Measurements from ENCODE around the gene SERPINH1.

GRCh38 chr11:75516140-75516539 is 45.9 kb upstream of the SERPINH1 start:
- TF ChIP-seq, protein P1, sequence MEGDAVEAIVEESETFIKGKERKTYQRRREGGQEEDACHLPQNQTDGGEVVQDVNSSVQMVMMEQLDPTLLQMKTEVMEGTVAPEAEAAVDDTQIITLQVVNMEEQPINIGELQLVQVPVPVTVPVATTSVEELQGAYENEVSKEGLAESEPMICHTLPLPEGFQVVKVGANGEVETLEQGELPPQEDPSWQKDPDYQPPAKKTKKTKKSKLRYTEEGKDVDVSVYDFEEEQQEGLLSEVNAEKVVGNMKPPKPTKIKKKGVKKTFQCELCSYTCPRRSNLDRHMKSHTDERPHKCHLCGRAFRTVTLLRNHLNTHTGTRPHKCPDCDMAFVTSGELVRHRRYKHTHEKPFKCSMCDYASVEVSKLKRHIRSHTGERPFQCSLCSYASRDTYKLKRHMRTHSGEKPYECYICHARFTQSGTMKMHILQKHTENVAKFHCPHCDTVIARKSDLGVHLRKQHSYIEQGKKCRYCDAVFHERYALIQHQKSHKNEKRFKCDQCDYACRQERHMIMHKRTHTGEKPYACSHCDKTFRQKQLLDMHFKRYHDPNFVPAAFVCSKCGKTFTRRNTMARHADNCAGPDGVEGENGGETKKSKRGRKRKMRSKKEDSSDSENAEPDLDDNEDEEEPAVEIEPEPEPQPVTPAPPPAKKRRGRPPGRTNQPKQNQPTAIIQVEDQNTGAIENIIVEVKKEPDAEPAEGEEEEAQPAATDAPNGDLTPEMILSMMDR (conservative IDR thresholded peaks at IDR 0.05 in 1 of 2, IDR thresholded peaks at IDR 0.05 in 1 of 2; ENCODE audit: extremely low read depth in 1 of 2, insufficient read depth in 1 of 2, low read depth in 1 of 2, low read length in 2 of 2): no peak
- no peak for TF ChIP-seq EZH2 (IDR thresholded peaks at IDR 0.05; ENCODE audit: borderline replicate concordance, low read length)

Data from mammary epithelial cell (primary cell).